Prostate gland (tissue), 2 donors: Measurements from ENCODE around the gene ITPKB. TPM values are rescaled to one million over a fixed set of nuclear protein-coding genes. Genes with fewer than 3 reads are reported as not detected.

Source experiments
- DNase-seq: peaks from one replicate; pipeline ENCODE4 v3.0.0-alpha.2; 2019; ENCODE audit warnings: low spot score
- H3K27ac ChIP-seq, 2 donors: fragments of 200-600 bp; sonication (generic); 2 replicates each; pipeline ENCODE4 v1.5.1; 2017 to 2019
- H3K27me3 ChIP-seq: fragments of 200-600 bp; sonication (generic); replicated peaks from 2 replicates; pipeline ENCODE4 v1.5.1; 2019; ENCODE audit not compliant: insufficient read depth
- H3K36me3 ChIP-seq, 2 donors: fragments of 200-600 bp; sonication (generic); 1 replicate in 1 of 2; 2 replicates in 1 of 2; pipeline versions ENCODE4 v1.5.1 to v1.8.1; 2017 to 2019
- H3K4me1 ChIP-seq: fragments of 200-600 bp; sonication (generic); replicated peaks from 2 replicates; pipeline ENCODE4 v1.5.1; 2019
- H3K4me3 ChIP-seq, 2 donors: fragments of 200-600 bp; sonication (generic); 2 replicates each; pipeline ENCODE4 v1.5.1; 2017 to 2019
- H3K9me3 ChIP-seq: fragments of 200-600 bp; sonication (generic); 2 replicates; pipeline ENCODE4 v1.5.1; 2017
- CTCF ChIP-seq, 4 experiments: fragments of 200-600 bp in 2 of 4; fragments of 450-650 bp in 2 of 4; sonication (generic) in 2 of 4; IDR thresholded peaks; 1 replicate in 3 of 4; 2 replicates in 1 of 4; pipeline ENCODE4 v1.5.1; 2016 to 2019; ENCODE audit warnings: antibody characterized with exemption in 4 of 4, mild to moderate bottlenecking in 2 of 4, moderate library complexity in 2 of 4
- POLR2A ChIP-seq: fragments of 450-650 bp; IDR thresholded peaks from one replicate; pipeline ENCODE4 v1.6.1; 2016; ENCODE audit warnings: antibody characterized with exemption, mild to moderate bottlenecking
- POLR2AphosphoS5 ChIP-seq: sonication (generic); formaldehyde crosslinking; IDR thresholded peaks from one replicate; pipeline ENCODE4 v1.6.1; 2017; ENCODE audit warnings: antibody characterized with exemption
- WGBS: methylation state at CpG from one replicate; pipeline ENCODE4 v1.1.5; 2018; 5-methylcytosine and 5-hydroxymethylcytosine counted together
- intact Hi-C: fragments of 100-400 bp; cut with DNase I; formaldehyde crosslinking; loops from one replicate; pipeline ENCODE4 v1.14.2; 2022
- total RNA-seq, 2 donors: library from RNA; depleted of rRNA; stranded (reverse); fragments of >200 nt; gene quantifications; one replicate each; pipeline ENCODE4 v1.1.0, GENCODE V29; 2016

The ITPKB gene
- total RNA-seq, 2 donors from 2014 or later, result 47.5 to 49.2 TPM

GRCh38 chr1:226711976-226712741 lies 26.9 kb downstream of the ITPKB start:
- peaks cover 14% of the 10 kb centered on the region for H3K4me1 ChIP-seq
- DNase-seq, result no peak
- no peaks in the 10 kb centered on the region for H3K27me3 ChIP-seq
- WGBS, result 75% methylated on average over 21 of the region's 21 CpGs
- H3K27ac ChIP-seq, result no peak overlapping the region
- no peak for TF ChIP-seq CTCF (IDR thresholded peaks at IDR 0.05)
- no peak for TF ChIP-seq POLR2AphosphoS5
- no peak for TF ChIP-seq POLR2A
- no peaks in the 10 kb centered on the region for H3K9me3 ChIP-seq
- intact Hi-C loops, result loop anchor here (2.0 kb wide), 1 partner anchor 59 kb away; no protein-coding TSS in a partner anchor
- H3K36me3 ChIP-seq, result no peaks in the 10 kb centered on the region
- H3K4me3 ChIP-seq, result no peak overlapping the region

GRCh38 chr1:226710501-226710900 lies 28.6 kb downstream of the ITPKB start:
- WGBS, result 70% methylated on average over 6 of the region's 6 CpGs
- H3K27ac ChIP-seq, result peak overlapping the region; percentile 34 to 58
- H3K4me1 ChIP-seq, result peaks cover 14% of the 10 kb centered on the region
- H3K36me3 ChIP-seq, result no peaks in the 10 kb centered on the region
- H3K4me3 ChIP-seq, result no peak overlapping the region
- no peak for TF ChIP-seq CTCF (IDR thresholded peaks at IDR 0.05)
- TF ChIP-seq POLR2A, result no peak
- TF ChIP-seq POLR2AphosphoS5, result no peak
- intact Hi-C loops, result loop anchor here (2.0 kb wide), 1 partner anchor 58 kb away; no protein-coding TSS in a partner anchor
- DNase-seq, result no peak
- H3K9me3 ChIP-seq, result no peaks in the 10 kb centered on the region
- H3K27me3 ChIP-seq, result no peaks in the 10 kb centered on the region

- intact Hi-C loops, result loop anchor here (2.0 to 10.0 kb wide), 3 partner anchors 27 to 115 kb away; no protein-coding TSS in a partner anchor
- Histone ChIP-seq H3K36me3 (no peaks in the 10 kb centered on the region), H3K9me3 (no peaks in the 10 kb centered on the region), H3K4me1 (peaks cover 16% of the 10 kb centered on the region), H3K27ac (peak overlapping the region; percentile 0 to 58), H3K4me3 (no peak overlapping the region), H3K27me3 (no peaks in the 10 kb centered on the region)
- no peak for DNase-seq
- WGBS, result 46% methylated on average over 4 of the region's 4 CpGs
- TF ChIP-seq POLR2AphosphoS5 (no peak), POLR2A (no peak), CTCF (IDR thresholded peaks at IDR 0.05) (no peak)
Observed at GRCh38 chr1:226709953-226710352, 29.1 kb downstream of the ITPKB start.

GRCh38 chr1:226708967-226709396 lies 30.1 kb downstream of the ITPKB start:
- no peaks in the 10 kb centered on the region for H3K27me3 ChIP-seq
- intact Hi-C loops, result loop anchor here (2.0 to 10.0 kb wide), 2 partner anchors 28 to 116 kb away; no protein-coding TSS in a partner anchor
- no peak for DNase-seq
- TF ChIP-seq POLR2AphosphoS5 (no peak), CTCF (IDR thresholded peaks at IDR 0.05) (no peak), POLR2A (no peak)
- H3K4me3 ChIP-seq, result no peak overlapping the region
- 43% methylated on average over 5 of the region's 5 CpGs for WGBS
- H3K9me3 ChIP-seq, result no peaks in the 10 kb centered on the region
- H3K36me3 ChIP-seq, result no peaks in the 10 kb centered on the region
- H3K27ac ChIP-seq, result peak overlapping the region; percentile 56 to 58
- peaks cover 24% of the 10 kb centered on the region for H3K4me1 ChIP-seq
